IPS-NIHi7 (cell line): ENCODE results near the gene POU5F1.
A peak's percentile ranks its signal among the peaks of the same experiment; 100 is the strongest.

ENCODE experiments used
- DNase-seq: peaks from one replicate; pipeline ENCODE4 v3.0.0; 2012; ENCODE audit warnings: mixed read lengths; ENCODE audit errors: extremely low spot score

The POU5F1 gene

GRCh38 chr6:31140643-31141042 lies 29.8 kb downstream of the POU5F1 start:
- no peak for DNase-seq

- peak; percentile 74 for DNase-seq
Observed at GRCh38 chr6:31139599-31139998, 30.9 kb downstream of the POU5F1 start.

- no peak for DNase-seq
Observed at GRCh38 chr6:31138982-31139381, 31.5 kb downstream of the POU5F1 start, which contains the start of gene PSORS1C2. PSORS1C2 (minus strand) TSS chr6:31139066; CDS start chr6:31139026, 40 bp downstream.

GRCh38 chr6:31135710-31136109 lies 34.8 kb downstream of the POU5F1 start:
- no peak for DNase-seq

- no peak for DNase-seq
Observed at GRCh38 chr6:31132806-31133205, 37.7 kb downstream of the POU5F1 start.

- DNase-seq, result no peak
Observed at GRCh38 chr6:31131595-31131994, 38.9 kb downstream of the POU5F1 start.

GRCh38 chr6:31130751-31131150 lies 39.7 kb downstream of the POU5F1 start:
- no peak for DNase-seq

GRCh38 chr6:31129130-31129529 lies 41.4 kb downstream of the POU5F1 start:
- DNase-seq, result no peak

- DNase-seq, result peak; percentile 80
Observed at GRCh38 chr6:31128093-31128676, 42.3 kb downstream of the POU5F1 start.

GRCh38 chr6:31126396-31127175 lies 43.9 kb downstream of the POU5F1 start:
- DNase-seq, result no peak

- no peak for DNase-seq
Observed at GRCh38 chr6:31125586-31126363, 44.7 kb downstream of the POU5F1 start.

- no peak for DNase-seq
Observed at GRCh38 chr6:31125162-31125561, 45.3 kb downstream of the POU5F1 start.

GRCh38 chr6:31122791-31123706 lies 47.4 kb downstream of the POU5F1 start:
- no peak for DNase-seq

- no peak for DNase-seq
Observed at GRCh38 chr6:31121131-31121790, 49.2 kb downstream of the POU5F1 start.

- DNase-seq, result no peak
Observed at GRCh38 chr6:31120151-31120915, 50.1 kb downstream of the POU5F1 start, which contains the start of gene CDSN. CDSN (minus strand) TSS chr6:31120446; CDS start chr6:31120419, 27 bp downstream.

GRCh38 chr6:31118178-31118577 lies 52.3 kb downstream of the POU5F1 start:
- no peak for DNase-seq

- DNase-seq, result no peak
Observed at GRCh38 chr6:31116661-31117385, 53.7 kb downstream of the POU5F1 start.

GRCh38 chr6:31115941-31116560 lies 54.4 kb downstream of the POU5F1 start:
- no peak for DNase-seq
